HCT116 (cell line): ENCODE results near the gene ITM2C. TPM values are rescaled to one million over a fixed set of nuclear protein-coding genes. Genes with fewer than 3 reads are reported as not detected.

ENCODE experiments used
- ATAC-seq: fragments of 200-7000 bp; cut with Tn5 transposase; 2 replicates; pipeline ENCODE4 v1.9.1; 2020; ENCODE audit warnings: mild to moderate bottlenecking, moderate library complexity
- BruUV-seq: library from RNA; stranded (reverse); fragments of 400-500 nt; replicated peaks from 2 replicates; lab custom pipeline; 2021; lab: Mats Ljungman, UMichigan
- CTCF ChIA-PET: fragments of 300-600 bp; sonication (Branson Sonifier 250); formaldehyde crosslinking; loops from one replicate; lab custom pipeline; 2021; ENCODE audit warnings: antibody characterized with exemption; lab: Charles Lee
- POLR2A ChIA-PET: fragments of 300-600, 350-600 bp; sonication (Branson Sonifier 250); formaldehyde crosslinking; loops from one replicate; lab custom pipeline; 2021; ENCODE audit warnings: antibody characterized with exemption; lab: Charles Lee
- RAD21 ChIA-PET, 2 experiments: fragments of 300-600 bp; sonication (Branson Sonifier 250); formaldehyde crosslinking; loops; one replicate each; lab custom pipeline; 2023; ENCODE audit warnings: low total read pairs in 2 of 2; ENCODE audit not compliant: uncharacterized antibody in 2 of 2, unreplicated experiment in 2 of 2, low non-redundant PET in 1 of 2; lab: Charles Lee
- DNase-seq: peaks from one replicate; pipeline ENCODE4 v3.0.0-alpha.2; 2010; ENCODE audit warnings: low read depth, low spot score
- H2AFZ ChIP-seq: fragments of 200-600 bp; shearing (Covaris generic), sonication (generic); 2 replicates; pipeline ENCODE4 v1.6.1; 2017; ENCODE audit warnings: low read depth, mixed run types, mixed read lengths, antibody characterized with exemption, low read length; ENCODE audit not compliant: poor library complexity, severe bottlenecking
- H3K27ac ChIP-seq: 2 replicates; pipeline ENCODE4 v1.5.1; 2012; ENCODE audit warnings: low read depth, low read length
- H3K27me3 ChIP-seq: fragments of 200-600 bp; sonication (generic); 2 replicates; pipeline ENCODE4 v1.6.1; 2016; ENCODE audit warnings: mixed run types, low read length, mixed read lengths; ENCODE audit not compliant: insufficient read depth
- H3K36me3 ChIP-seq, 2 experiments: fragments of 200-500 bp in 1 of 2; fragments of 200-600 bp in 1 of 2; sonication (Bioruptor generic) in 1 of 2; sonication (generic) in 1 of 2; 2 replicates each; pipeline versions ENCODE4 v1.5.1 to v1.6.1; 2014 to 2016; ENCODE audit warnings: low read length in 2 of 2, inconsistent platforms in 1 of 2, mixed read lengths in 1 of 2, mixed run types in 1 of 2; ENCODE audit not compliant: insufficient read depth in 2 of 2, control insufficient read depth in 1 of 2
- H3K4me1 ChIP-seq, 2 experiments: fragments of 200-600 bp in 1 of 2; sonication (generic) in 1 of 2; 2 replicates each; pipeline versions ENCODE4 v1.5.1 to v1.6.1; 2012 to 2017; ENCODE audit warnings: low read length in 2 of 2, inconsistent platforms in 1 of 2, mild to moderate bottlenecking in 1 of 2, mixed read lengths in 1 of 2, mixed run types in 1 of 2, moderate library complexity in 1 of 2; ENCODE audit not compliant: insufficient read depth in 2 of 2, control insufficient read depth in 1 of 2
- H3K4me2 ChIP-seq: fragments of 200-600 bp; sonication (generic); 2 replicates; pipeline ENCODE4 v1.6.1; 2017; ENCODE audit warnings: mixed run types, low read length, mixed read lengths
- H3K4me3 ChIP-seq, 2 experiments: fragments of 200-600 bp in 1 of 2; sonication (generic) in 1 of 2; replicated peaks in 1 of 2; 2 replicates each; pipeline ENCODE4 v1.5.1; 2011 to 2016; ENCODE audit warnings: low read length in 2 of 2, control low read depth in 1 of 2, low read depth in 1 of 2, mild to moderate bottlenecking in 1 of 2, mixed read lengths in 1 of 2, mixed run types in 1 of 2
- H3K79me2 ChIP-seq: fragments of 200-600 bp; sonication (generic); 2 replicates; pipeline ENCODE4 v1.6.1; 2017; ENCODE audit warnings: mild to moderate bottlenecking, mixed run types, low read length, moderate library complexity, mixed read lengths; ENCODE audit not compliant: insufficient read depth
- H3K9ac ChIP-seq: fragments of 200-600 bp; sonication (generic); 2 replicates; pipeline ENCODE4 v1.6.1; 2016; ENCODE audit warnings: low read length, mixed read lengths
- H3K9me2 ChIP-seq: fragments of 200-600 bp; sonication (generic), shearing (Covaris generic); 2 replicates; pipeline ENCODE4 v1.6.1; 2017; ENCODE audit warnings: mixed run types, mild to moderate bottlenecking, moderate library complexity; ENCODE audit not compliant: insufficient read depth
- H3K9me3 ChIP-seq, 2 experiments: fragments of 200-500 bp in 1 of 2; fragments of 200-600 bp in 1 of 2; sonication (Bioruptor generic) in 1 of 2; sonication (generic) in 1 of 2; 2 replicates each; pipeline ENCODE4 v1.6.1; 2014 to 2017; ENCODE audit warnings: low read length in 2 of 2, mixed read lengths in 2 of 2, inconsistent platforms in 1 of 2, low read depth in 1 of 2, mild to moderate bottlenecking in 1 of 2, mixed run types in 1 of 2, moderate library complexity in 1 of 2; ENCODE audit not compliant: control insufficient read depth in 1 of 2, insufficient read depth in 1 of 2
- H4K20me1 ChIP-seq: fragments of 200-600 bp; sonication (generic), shearing (Covaris generic); 2 replicates; pipeline ENCODE4 v1.6.1; 2017; ENCODE audit warnings: mixed run types, mild to moderate bottlenecking, moderate library complexity; ENCODE audit not compliant: insufficient read depth
- CBX3 ChIP-seq: IDR thresholded peaks from 2 replicates; pipeline ENCODE4 v1.6.1; 2012; ENCODE audit warnings: low read depth
- CEBPB ChIP-seq: IDR thresholded peaks from 2 replicates; pipeline ENCODE4 v1.6.1; 2012; ENCODE audit warnings: low read depth
- ELF1 ChIP-seq: IDR thresholded peaks from 2 replicates; pipeline ENCODE4 v1.6.1; 2012; ENCODE audit warnings: low read depth, borderline replicate concordance
- EZH2 ChIP-seq: fragments of 200-600 bp; sonication (generic); IDR thresholded peaks from 2 replicates; pipeline ENCODE4 v1.6.1; 2017; ENCODE audit warnings: antibody characterized with exemption, mixed run types
- POLR2A ChIP-seq: IDR thresholded peaks from 2 replicates; pipeline ENCODE4 v1.7.0; 2011; ENCODE audit warnings: borderline replicate concordance; ENCODE audit not compliant: insufficient read depth, insufficient read length; ENCODE audit errors: extremely low read depth
- POLR2AphosphoS5 ChIP-seq: IDR thresholded peaks from 2 replicates; pipeline ENCODE4 v1.6.1; 2011; ENCODE audit warnings: mild to moderate bottlenecking, low read depth, low read length, moderate library complexity
- RAD21 ChIP-seq: IDR thresholded peaks from 2 replicates; pipeline ENCODE4 v1.6.1; 2012; ENCODE audit warnings: low read depth, mild to moderate bottlenecking
- SIN3A ChIP-seq: IDR thresholded peaks from 2 replicates; pipeline ENCODE4 v1.6.1; 2012; ENCODE audit warnings: low read depth
- SP1 ChIP-seq: IDR thresholded peaks from 2 replicates; pipeline ENCODE4 v1.6.1; 2012; ENCODE audit warnings: low read depth
- SRF ChIP-seq: IDR thresholded peaks from 2 replicates; pipeline ENCODE4 v1.6.1; 2012; ENCODE audit warnings: low read depth
- TCF7L2 ChIP-seq: IDR thresholded peaks from 2 replicates; pipeline ENCODE4 v1.7.0; 2011; ENCODE audit warnings: borderline replicate concordance, inconsistent platforms; ENCODE audit not compliant: insufficient read depth, insufficient read length; ENCODE audit errors: extremely low read depth
- YY1 ChIP-seq: IDR thresholded peaks from 2 replicates; pipeline ENCODE4 v1.6.1; 2011; ENCODE audit warnings: low read length, low read depth, moderate library complexity, mild to moderate bottlenecking; ENCODE audit not compliant: insufficient replicate concordance; ENCODE audit errors: extremely low read depth
- ZFX ChIP-seq: fragments of 450-650 bp; IDR thresholded peaks from 2 replicates; pipeline ENCODE4 v1.6.1; 2017
- intact Hi-C: fragments of 100-400 bp; cut with micrococcal nuclease; formaldehyde crosslinking; loops from 2 replicates; pipeline ENCODE4 v1.10.0; 2022
- total RNA-seq: library from RNA; stranded (reverse); gene quantifications from one replicate; pipeline ENCODE4 v1.2.1, GENCODE V29; 2021; ENCODE audit not compliant: unreplicated experiment
- TF ChIP-seq, protein P1 (sequence below): IDR thresholded peaks from 2 replicates; pipeline ENCODE4 v1.6.1; 2011; ENCODE audit warnings: mild to moderate bottlenecking, low read length, moderate library complexity; ENCODE audit not compliant: insufficient replicate concordance; ENCODE audit errors: extremely low read depth

The ITM2C gene
- total RNA-seq, 1 experiment from 2014 or later: 117 TPM

DNA sequence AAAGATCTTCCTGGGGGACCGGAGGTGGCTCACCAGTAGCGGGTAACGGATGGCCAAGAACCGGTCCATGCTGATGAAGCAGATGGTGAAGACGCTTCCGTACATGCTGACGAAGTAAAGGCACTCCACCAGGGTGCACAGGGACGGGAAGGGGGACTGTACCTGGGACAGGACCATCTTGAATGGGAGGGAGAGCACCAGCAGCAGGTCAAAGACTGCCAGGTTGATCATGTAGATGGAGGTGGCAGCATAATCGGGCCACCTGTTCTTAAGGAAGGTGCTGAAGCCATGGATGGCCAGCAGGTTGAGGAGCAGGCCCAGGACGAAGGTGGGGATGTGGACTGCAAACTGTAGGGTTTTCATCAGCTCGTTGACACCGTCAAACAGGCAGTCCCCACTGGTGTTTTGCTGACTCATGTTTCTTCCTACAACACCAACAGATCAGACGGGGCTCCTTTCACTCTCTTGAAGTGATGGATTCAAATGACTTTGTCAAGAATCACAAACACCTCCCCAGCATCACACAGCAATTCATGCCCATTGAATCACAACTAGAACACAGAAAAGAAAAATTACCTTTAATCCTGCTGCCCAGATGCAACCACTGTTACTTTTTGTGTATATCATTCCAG, 45.9 kb downstream of the ITM2C start:
- ChIA-PET CTCF (no interaction called here), POLR2A (no interaction called here), RAD21 (no interaction called here)
- Histone ChIP-seq H3K4me3 (no peak overlapping the region), H4K20me1 (no peaks in the 10 kb centered on the region), H3K27me3 (no peaks in the 10 kb centered on the region), H3K9me2 (no peaks in the 10 kb centered on the region), H3K9ac (no peak overlapping the region), H3K4me1 (peaks cover 19 to 30% of the 10 kb centered on the region in 2 experiments), H3K79me2 (no peaks in the 10 kb centered on the region), H2AFZ (no peak overlapping the region), H3K4me2 (no peak overlapping the region), H3K27ac (no peak overlapping the region), H3K36me3 (no peaks in the 10 kb centered on the region), H3K9me3 (no peaks in the 10 kb centered on the region)
- DNase-seq (no peak), ATAC-seq (no peak)
- TF ChIP-seq EZH2 (no peak), ELF1 (no peak), SIN3A (no peak), RAD21 (no peak), CBX3 (no peak), TCF7L2 (no peak), SP1 (no peak), YY1 (no peak)
- intact Hi-C loops: no loop called here
- no TSS peak for BruUV-seq

DNA sequence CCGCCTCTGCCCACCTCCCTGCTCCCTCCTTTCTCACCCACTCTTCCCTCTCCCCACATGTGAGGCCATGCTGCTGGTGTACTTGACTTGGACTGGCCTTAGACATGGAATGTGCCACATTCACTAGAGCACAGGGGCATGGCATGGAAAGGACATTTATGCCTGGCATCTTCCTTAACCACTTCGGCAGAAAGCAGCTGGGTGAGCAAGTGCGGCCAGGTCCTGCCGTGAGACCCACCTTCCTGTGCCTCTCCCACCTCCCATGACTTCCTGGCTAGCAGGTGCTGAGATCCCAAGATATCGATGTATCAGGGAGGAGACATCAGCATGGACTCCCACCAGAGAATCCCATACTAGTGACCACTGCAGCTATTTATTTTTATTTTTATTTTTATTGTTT, 47.3 kb downstream of the ITM2C start:
- Histone ChIP-seq H3K4me1 (peaks cover 13 to 20% of the 10 kb centered on the region in 2 experiments; a peak in 3 of 4 replicates), H2AFZ (no peak overlapping the region), H3K9me2 (no peaks in the 10 kb centered on the region), H3K9ac (no peak overlapping the region), H3K27me3 (no peaks in the 10 kb centered on the region), H3K4me3 (no peak overlapping the region), H3K9me3 (no peaks in the 10 kb centered on the region), H3K27ac (no peak overlapping the region), H3K36me3 (no peaks in the 10 kb centered on the region), H3K4me2 (no peak overlapping the region), H4K20me1 (no peaks in the 10 kb centered on the region), H3K79me2 (no peaks in the 10 kb centered on the region)
- intact Hi-C loops: no loop called here
- no TSS peak for BruUV-seq
- POLR2A ChIA-PET: no interaction called here
- ATAC-seq (no peak), DNase-seq (no peak)
- TF ChIP-seq RAD21 (no peak), SRF (no peak), SP1 (no peak), ZFX (no peak), TCF7L2 (no peak), YY1 (no peak), POLR2A (no peak), CEBPB (no peak), CBX3 (no peak), POLR2AphosphoS5 (no peak), SIN3A (no peak)
- TF ChIP-seq, protein P1, sequence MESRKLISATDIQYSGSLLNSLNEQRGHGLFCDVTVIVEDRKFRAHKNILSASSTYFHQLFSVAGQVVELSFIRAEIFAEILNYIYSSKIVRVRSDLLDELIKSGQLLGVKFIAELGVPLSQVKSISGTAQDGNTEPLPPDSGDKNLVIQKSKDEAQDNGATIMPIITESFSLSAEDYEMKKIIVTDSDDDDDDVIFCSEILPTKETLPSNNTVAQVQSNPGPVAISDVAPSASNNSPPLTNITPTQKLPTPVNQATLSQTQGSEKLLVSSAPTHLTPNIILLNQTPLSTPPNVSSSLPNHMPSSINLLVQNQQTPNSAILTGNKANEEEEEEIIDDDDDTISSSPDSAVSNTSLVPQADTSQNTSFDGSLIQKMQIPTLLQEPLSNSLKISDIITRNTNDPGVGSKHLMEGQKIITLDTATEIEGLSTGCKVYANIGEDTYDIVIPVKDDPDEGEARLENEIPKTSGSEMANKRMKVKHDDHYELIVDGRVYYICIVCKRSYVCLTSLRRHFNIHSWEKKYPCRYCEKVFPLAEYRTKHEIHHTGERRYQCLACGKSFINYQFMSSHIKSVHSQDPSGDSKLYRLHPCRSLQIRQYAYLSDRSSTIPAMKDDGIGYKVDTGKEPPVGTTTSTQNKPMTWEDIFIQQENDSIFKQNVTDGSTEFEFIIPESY: no peak
- CTCF ChIA-PET: interaction anchor here (2.8 kb wide), 1 partner anchor 12 kb away, joined by 7 read pairs; no protein-coding TSS in a partner anchor
- RAD21 ChIA-PET: no interaction called here
